HG02610 (cell line): Measurements from ENCODE around the gene EPHB1.
"Not testable (repeated sequence)": the region's sequence is repeated elsewhere in the genome, so short reads cannot be mapped to it uniquely, and the experiment has no call there.

Source experiments
- ATAC-seq: cut with Tn5 transposase; IDR thresholded peaks from one replicate; pipeline ENCODE4 v1.9.1; 2021; ENCODE audit warnings: mild to moderate bottlenecking, moderate library complexity; ENCODE audit not compliant: unreplicated experiment

Gene EPHB1

DNA sequence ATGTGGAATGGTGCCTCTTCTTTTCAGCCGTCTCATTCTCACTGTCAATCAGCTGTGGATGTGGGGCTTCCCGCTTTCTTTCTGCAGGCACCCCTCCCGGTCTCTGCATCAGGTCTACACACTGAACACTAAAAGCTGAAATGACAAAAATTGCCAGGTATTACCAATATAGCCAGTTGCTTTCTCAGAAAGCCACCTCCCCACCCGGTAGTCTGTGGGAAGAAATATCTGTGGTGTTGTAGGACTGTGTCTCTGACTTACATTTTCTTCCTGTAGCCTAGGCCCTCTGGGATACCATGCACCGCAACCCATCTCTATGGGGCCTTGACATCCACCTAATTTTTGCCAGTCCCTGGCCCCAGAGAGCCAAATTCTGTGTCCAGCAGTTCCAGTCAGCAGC, 19.2 kb upstream of the EPHB1 start:
- ATAC-seq = no peak

GRCh38 chr3:134776518-134776917, 18.5 kb upstream of the EPHB1 start:
- no peak for ATAC-seq

DNA sequence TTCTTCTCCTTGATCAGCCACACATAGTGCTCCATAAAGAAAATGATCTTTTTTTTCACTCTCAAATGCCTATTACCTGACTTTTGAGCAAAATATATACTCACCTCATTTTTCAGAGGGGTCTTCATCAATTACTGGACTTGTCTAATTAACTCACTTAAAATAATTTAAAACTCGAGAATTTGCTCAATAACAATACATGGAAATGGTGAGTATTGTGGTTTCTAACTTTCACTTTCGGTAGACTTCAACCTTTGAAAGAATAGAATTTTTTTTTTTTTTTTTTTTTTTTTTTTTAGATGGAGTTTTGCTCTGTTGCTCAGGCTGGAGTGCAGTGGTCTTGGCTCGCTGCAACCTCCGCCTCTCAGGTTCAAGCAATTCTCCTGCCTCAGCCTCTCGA, 17.7 kb upstream of the EPHB1 start:
- no peak for ATAC-seq

DNA sequence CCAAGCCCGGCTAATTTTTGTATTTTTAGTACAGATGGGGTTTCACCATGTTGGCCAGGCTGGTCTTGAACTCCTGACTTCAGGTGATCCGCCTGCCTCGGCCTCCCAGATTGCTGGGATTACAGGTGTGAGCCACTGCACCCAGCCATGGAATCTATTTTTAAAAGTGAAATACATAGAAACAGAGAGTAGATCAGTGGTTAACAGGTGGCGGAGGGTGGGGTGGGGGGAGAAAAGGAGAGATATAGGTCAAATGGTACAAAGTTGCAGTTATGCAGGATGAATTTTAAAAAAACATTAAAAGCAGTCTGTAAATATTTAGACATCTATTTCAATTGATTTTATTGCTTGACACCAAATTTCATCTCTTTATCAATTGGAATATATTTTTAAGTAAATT, 6.8 kb upstream of the EPHB1 start:
- not testable (repeated sequence) for ATAC-seq

DNA sequence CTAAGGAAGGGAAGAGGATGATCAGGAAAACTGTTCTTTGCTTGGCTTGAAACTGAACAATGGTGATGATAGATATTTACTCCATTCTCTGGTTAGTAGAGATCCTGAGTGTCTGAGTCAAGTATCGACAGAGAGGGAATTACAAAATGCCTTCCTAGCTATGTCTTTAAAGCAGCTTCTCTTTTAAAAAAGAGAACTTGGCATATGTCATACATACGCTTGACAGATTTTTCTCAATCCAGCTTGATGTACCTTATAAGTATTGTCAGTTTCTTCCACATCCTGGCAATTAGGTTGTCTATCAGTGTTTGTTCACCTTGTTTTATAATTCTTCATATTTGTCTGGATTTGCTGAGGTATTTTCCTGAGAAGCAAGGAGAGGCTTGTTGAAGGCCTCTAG, 5.0 kb upstream of the EPHB1 start:
- no peak for ATAC-seq

DNA sequence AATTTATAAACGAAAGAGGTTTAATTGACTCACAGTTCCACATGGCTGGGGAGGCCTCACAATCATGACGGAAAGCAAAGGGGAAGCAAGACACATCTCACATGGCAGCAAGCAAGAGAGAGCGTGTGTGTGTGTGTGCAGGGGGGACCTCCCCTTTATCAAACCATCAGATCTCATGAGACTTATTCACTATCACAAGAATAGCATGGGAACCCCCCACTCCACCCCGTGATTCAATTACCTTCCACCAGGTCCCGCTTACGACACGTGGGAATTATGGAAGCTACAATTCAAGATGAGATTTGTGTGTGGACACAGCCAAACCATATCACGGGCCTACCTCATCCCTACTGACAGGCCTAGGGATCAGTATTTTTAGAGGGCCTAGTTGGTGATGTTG, 3.1 kb upstream of the EPHB1 start:
- ATAC-seq = no peak

- ATAC-seq = no peak
Observed at GRCh38 chr3:134792700-134793099, 2.4 kb upstream of the EPHB1 start.

DNA sequence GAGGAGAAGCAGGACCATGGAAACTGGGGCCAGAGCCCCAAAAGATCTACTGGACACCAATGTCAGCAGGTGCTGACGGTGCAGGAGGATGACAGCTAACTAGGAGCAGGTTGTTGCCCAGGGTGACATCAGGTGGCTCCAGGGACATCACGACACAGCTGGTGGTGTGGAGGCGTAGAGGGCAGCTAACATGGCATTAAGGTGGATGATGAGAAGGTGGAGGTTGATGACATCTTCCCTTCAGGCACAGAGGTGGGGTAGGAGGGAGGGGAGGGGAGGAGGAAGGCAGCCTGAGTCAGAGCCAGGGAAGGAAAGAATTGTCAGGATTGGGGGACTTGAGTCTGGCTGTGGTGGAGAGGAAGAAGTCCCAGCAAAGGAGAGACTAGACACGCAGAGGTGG, 1.5 kb upstream of the EPHB1 start:
- no peak for ATAC-seq

DNA sequence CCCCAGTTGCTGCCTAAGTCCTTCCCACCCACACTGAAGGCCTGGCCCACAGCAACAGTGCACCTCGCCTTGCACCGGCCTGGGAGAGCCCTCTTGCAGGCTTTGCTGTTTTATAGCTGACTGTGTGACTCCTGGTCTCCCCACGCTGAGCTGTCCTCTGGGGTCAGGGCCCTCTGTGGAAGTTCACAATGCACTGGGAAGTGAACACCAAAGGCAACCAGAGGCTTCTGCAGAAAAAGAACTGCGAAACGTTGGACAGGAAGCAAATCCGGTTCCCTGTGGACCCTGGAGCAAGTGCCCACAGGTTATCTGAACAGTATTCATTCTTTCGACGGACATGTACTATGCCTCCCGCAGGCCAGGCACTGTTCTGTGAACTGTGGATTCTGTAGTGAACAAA, 737 bp upstream of the EPHB1 start:
- ATAC-seq = no peak

DNA sequence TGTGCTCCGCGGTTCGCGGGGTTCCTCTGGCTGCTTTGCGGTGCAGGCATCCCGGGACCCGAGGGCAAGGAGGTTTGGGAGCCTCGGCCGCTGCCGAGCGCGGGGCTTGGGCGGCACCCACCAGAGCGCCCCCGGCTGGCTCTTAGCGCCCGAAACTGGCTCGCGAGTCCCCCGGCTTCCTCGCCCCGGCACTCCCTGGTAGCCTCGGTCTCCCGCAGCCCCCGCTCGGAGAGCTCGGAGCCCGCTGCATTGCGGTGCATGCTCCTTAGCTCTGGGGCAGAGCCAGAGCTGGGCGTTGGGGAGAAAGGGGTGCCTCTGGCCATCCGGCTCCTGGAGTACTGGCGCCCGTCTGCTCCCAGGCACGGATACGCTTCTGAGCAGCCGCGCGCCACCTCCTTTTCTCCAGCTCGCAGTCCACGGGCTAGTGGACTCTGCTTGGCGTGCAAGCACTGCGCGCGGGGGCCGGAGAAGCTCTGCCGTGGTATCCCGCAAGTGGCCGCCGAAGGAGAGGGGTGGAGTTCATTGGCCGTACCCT, 753 bp downstream of the EPHB1 start:
- ATAC-seq = no peak

DNA sequence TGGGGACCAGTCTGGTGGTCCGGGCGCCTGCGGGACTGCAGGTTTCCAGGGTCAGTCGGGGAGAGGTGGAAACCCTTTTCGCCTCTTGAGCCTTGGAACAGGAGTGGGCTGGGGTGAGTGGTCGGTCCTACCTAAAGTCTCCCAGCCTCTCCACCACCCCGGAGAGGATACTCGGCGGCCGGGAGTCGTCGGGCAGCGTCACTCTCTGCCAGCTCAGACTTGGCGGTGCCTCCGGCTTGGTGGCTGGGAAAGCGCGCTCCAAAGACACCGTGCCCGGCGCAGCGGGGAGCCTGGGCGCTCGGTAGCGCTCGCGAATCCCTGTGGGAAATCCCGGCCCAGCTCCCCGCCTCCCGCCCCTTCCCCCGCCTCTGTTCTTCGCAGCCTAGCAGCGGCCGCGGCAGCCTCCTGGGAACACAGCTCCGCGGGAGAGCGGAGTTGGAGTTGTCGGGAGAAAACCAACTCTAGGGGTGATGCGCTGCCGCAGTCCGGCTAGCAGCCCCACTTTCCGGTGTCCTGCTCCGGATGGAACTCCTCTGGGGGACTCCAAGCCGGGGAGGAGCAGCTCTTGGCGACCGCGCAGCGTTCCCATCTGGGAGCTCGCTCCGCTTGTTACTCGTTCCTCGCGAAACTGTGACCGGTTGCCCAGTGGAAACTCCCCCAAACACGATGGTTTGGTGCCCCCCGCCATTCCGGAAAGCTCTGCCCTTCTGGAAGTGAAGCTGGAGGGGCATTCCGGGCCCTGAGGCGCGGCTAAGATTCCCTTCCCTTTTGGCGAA, 1.4 kb downstream of the EPHB1 start:
- ATAC-seq = no peak

GRCh38 chr3:134797057-134797740, 2.1 kb downstream of the EPHB1 start:
- no peak for ATAC-seq

DNA sequence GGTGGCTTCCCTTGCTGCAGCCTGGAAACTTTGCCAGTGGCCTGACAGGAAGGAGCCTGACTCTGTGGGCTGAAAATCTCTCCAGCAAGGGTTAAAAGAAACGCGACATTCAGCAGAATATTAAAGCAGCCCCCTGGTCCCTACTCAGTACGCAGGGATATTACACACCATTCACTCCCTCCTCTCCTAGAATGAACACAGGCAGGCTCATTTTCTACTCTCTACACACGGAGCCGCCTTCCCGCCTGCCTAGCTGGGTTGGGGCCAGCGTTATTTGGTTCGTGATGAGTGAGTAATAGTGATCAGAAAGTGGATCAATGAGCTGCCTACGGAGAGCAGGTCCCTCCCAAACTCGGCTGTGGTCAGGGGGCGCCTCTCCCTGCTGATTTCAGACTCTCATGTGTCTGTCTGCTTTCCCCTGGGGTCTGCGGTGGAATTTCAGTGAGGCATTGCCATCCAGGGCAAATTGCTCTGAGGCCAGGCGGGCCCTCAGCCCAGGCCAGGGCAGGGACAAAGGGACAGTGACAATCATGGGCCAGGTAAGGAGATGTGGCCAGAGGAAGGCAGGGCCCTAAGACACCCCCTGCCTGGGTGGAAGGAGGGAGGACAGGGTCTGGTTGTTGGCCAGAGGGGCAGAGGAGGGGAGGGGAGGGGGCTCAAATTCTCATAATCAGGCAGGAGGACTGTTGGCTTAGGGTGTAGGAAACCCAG, 2.8 kb downstream of the EPHB1 start:
- ATAC-seq = no peak

DNA sequence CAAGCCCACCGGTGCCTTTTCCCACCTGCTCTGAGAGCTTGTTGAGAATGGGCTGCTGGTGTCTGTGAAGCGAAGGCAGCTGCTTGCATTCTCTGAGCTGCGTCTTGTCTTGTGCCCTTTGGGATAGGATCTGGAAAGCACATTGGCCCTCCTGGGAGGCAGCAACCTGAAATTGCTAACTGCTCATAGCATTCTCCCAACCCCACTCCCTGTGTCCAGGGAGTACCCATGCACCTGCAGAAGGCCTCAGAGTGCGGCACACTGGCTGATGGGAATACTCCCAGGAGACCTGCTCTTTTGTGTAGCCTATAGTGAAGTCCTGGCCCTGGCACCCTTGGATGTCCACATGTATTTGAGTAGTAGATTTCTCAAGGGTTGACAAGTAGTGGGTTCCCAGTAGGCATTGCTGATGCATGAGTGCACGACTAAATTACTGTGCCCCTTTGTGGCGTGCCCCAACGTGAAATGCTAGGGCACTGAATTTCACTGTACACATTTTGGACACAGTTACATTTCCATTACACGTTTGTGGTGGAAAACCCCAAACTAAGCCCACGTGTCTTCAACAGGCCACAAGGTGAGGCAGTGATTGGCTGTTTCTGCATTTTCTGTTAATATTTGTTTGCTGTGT, 3.7 kb downstream of the EPHB1 start:
- no peak for ATAC-seq

DNA sequence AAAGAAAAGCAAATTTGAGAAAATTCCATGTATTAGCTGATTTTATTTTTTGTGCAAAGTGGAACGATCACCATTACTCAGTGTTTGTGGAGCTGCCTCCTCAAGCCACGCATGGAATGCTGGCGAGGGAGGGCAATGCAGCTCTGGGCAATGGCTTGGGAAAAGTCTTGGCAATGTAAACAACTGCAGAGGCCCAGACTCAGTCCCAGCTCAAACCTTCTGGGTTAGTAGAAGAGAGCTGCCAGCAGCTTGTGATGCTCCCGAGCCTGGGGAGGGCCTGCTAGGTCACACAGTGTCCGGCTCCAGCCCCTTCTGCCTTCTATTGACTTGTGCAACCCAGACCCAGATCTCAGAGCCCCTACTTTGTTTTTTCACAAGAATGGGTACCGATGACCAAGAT, 4.3 kb downstream of the EPHB1 start:
- ATAC-seq = no peak

- no peak for ATAC-seq
Observed at GRCh38 chr3:134801204-134801958, 6.3 kb downstream of the EPHB1 start.

DNA sequence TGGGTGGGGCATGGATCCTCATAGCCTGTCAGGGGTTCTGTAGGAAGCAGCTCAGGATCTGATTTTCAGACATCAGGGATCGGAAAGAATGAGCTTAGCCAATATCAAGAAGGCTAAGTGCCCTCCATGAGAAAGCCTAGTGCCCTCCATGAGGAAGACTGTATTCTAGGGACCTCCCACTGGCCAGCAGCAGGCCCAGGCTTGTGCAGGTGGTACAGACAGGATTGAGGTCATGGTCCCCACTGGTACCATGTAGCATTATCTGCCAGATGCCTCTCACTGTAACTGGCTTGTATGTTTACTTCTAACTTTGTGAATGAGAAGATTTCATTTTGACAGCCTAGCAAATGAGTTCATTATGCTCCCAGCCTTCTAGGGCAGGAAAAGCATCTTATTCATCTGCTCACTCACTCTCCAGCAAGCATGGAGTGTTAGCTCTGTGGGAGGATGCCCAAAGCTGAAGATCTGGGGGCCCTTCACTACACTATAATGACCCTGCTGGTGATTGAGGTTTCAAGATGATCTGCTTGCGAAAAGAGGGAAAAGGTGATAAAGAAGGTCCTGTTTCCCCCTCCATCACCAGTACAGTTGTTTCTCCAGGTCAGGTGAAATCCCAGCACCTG, 7.5 kb downstream of the EPHB1 start:
- ATAC-seq = no peak

GRCh38 chr3:134803051-134803505, 8.0 kb downstream of the EPHB1 start:
- peak; percentile 70 for ATAC-seq

DNA sequence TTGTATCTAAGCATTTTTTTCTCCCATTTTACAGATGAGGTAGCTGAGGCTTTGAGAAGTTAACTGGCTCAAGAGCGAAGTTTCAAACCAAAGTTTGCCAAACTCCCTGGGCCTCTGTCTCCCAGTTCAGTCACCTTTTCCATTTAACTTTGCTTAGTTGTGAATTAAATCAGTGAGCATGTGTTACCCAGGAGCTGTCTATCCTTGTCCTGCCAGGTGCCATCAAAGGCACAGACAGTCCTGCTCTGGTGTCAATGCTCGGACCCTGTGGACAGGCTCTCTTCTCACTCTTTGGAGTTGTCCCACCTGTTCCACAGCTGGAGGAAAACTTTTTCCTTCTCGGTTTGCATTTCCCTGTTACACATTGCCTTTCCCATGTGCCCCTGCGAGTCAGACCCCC, 8.6 kb downstream of the EPHB1 start:
- no peak for ATAC-seq
